Progenitor cell of endocrine pancreas (in vitro differentiated cells): Measurements from ENCODE around the gene ABR. TPM values are rescaled to one million over a fixed set of nuclear protein-coding genes. Genes with fewer than 3 reads are reported as not detected.

Source experiments
- DNase-seq: peaks from one replicate; pipeline ENCODE4 v3.0.0; 2021; ENCODE audit warnings: low spot score; ENCODE audit not compliant: unreplicated experiment
- H3K27ac Mint-ChIP-seq: 2 replicates; pipeline ENCODE4 v1.8.0; 2021; ENCODE audit warnings: mild to moderate bottlenecking, moderate library complexity, mixed read lengths
- H3K27me3 Mint-ChIP-seq: 2 replicates; pipeline ENCODE4 v1.8.0; 2021; ENCODE audit warnings: mixed read lengths
- H3K36me3 Mint-ChIP-seq: 2 replicates; pipeline ENCODE4 v1.8.0; 2022; ENCODE audit warnings: mixed read lengths; ENCODE audit not compliant: insufficient read depth
- H3K4me1 Mint-ChIP-seq: 2 replicates; pipeline ENCODE4 v1.8.0; 2021; ENCODE audit warnings: low read depth, mixed read lengths
- H3K4me3 Mint-ChIP-seq: 2 replicates; pipeline ENCODE4 v1.8.0; 2021; ENCODE audit warnings: low read depth, mild to moderate bottlenecking, moderate library complexity, mixed read lengths
- H3K9me3 Mint-ChIP-seq: 2 replicates; pipeline ENCODE4 v1.8.0; 2021; ENCODE audit warnings: low read depth, mixed read lengths
- total RNA-seq: library from RNA; stranded (reverse); gene quantifications from 2 replicates; pipeline ENCODE4 v1.2.1, GENCODE V29; 2021
- TF ChIP-seq, protein P1 (sequence below): fragments of 200-600 bp; sonication (generic); IDR thresholded peaks from one replicate; pipeline ENCODE4 v1.5.0; 2021; ENCODE audit warnings: antibody characterized with exemption, mild to moderate bottlenecking; ENCODE audit not compliant: unreplicated experiment

ABR gene
- total RNA-seq, 1 donor from 2014 or later, result 61.0 TPM

DNA sequence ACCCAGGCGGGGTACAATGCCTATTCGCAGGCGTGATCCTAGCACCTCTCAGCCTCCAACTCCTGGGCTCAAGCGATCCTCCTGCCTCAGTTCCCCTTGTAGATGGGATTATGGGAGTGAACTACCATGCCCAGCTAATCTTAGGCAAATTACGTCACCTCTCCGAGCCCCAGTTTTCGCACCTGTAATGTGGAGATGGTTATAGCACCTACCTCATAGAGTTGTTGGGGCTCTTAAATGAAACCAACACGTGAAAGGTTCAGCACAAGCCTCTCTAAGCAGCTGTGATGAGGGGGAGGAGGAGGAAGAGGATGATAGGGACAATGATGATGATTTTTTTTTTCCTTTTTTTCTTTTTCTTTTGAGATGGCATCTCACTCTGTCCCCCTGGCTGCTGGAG, 59.9 kb downstream of the ABR start:
- H3K4me1 Mint-ChIP-seq, result peaks cover 7% of the 10 kb centered on the region

DNA sequence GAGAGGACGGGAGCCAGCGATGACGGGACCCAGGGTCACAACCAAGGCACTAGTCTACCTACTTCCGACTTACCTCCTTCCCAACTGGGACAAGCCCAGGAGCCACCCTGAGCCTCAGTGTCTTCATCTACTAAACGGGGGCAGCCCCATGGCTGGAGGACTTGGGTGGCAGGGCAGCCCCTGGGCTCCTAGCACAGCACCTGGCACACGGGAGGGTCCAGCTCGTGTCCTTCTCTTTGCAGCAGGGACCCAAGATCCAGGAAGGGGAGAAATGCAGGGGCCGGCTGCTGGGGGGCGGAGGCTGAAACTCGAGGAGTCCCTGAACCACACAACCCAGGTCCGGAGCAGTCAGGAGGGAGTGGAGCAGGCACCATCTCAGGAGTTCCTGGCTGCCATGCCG, 63.2 kb downstream of the ABR start:
- no peaks in the 10 kb centered on the region for H3K4me1 Mint-ChIP-seq

More for the DNA sequence above, 59.9 kb downstream of the ABR start:
- peaks cover 4% of the 10 kb centered on the region for H3K27me3 Mint-ChIP-seq
- H3K36me3 Mint-ChIP-seq, result peaks cover 1% of the 10 kb centered on the region
- no peak overlapping the region for H3K4me3 Mint-ChIP-seq
- TF ChIP-seq, protein P1, sequence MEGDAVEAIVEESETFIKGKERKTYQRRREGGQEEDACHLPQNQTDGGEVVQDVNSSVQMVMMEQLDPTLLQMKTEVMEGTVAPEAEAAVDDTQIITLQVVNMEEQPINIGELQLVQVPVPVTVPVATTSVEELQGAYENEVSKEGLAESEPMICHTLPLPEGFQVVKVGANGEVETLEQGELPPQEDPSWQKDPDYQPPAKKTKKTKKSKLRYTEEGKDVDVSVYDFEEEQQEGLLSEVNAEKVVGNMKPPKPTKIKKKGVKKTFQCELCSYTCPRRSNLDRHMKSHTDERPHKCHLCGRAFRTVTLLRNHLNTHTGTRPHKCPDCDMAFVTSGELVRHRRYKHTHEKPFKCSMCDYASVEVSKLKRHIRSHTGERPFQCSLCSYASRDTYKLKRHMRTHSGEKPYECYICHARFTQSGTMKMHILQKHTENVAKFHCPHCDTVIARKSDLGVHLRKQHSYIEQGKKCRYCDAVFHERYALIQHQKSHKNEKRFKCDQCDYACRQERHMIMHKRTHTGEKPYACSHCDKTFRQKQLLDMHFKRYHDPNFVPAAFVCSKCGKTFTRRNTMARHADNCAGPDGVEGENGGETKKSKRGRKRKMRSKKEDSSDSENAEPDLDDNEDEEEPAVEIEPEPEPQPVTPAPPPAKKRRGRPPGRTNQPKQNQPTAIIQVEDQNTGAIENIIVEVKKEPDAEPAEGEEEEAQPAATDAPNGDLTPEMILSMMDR, result no peak
- no peak overlapping the region for H3K27ac Mint-ChIP-seq
- no peaks in the 10 kb centered on the region for H3K9me3 Mint-ChIP-seq
- no peak for DNase-seq

DNA sequence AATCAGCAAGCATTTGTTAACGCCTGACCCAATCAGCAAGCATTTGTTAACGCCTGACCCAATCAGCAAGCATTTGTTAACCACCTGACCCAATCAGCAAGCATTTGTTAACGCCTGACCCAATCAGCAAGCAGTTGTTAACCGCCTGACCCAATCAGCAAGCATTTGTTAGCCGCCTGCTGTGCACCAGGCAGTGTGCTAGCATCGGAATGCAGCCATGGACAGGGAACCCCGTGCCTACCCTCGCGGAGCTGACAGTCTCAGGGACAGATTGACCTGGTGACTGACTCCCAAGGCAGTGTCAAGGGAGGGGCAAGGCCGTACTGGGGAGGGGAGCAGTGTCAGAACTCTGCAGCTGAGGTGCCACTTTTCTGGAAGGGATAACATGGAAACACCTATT, 66.9 kb downstream of the ABR start:
- no peak for DNase-seq
- no peak overlapping the region for H3K27ac Mint-ChIP-seq
- H3K36me3 Mint-ChIP-seq, result no peaks in the 10 kb centered on the region
- peaks cover 11% of the 10 kb centered on the region for H3K4me1 Mint-ChIP-seq
- no peaks in the 10 kb centered on the region for H3K9me3 Mint-ChIP-seq
- TF ChIP-seq, protein P1, result no peak
- no peak overlapping the region for H3K4me3 Mint-ChIP-seq
- no peaks in the 10 kb centered on the region for H3K27me3 Mint-ChIP-seq

More for the DNA sequence above, 63.2 kb downstream of the ABR start:
- no peaks in the 10 kb centered on the region for H3K27me3 Mint-ChIP-seq
- DNase-seq, result no peak
- no peak overlapping the region for H3K27ac Mint-ChIP-seq
- TF ChIP-seq, protein P1, result no peak
- H3K9me3 Mint-ChIP-seq, result no peaks in the 10 kb centered on the region
- H3K36me3 Mint-ChIP-seq, result peaks cover 1% of the 10 kb centered on the region
- H3K4me3 Mint-ChIP-seq, result no peak overlapping the region

DNA sequence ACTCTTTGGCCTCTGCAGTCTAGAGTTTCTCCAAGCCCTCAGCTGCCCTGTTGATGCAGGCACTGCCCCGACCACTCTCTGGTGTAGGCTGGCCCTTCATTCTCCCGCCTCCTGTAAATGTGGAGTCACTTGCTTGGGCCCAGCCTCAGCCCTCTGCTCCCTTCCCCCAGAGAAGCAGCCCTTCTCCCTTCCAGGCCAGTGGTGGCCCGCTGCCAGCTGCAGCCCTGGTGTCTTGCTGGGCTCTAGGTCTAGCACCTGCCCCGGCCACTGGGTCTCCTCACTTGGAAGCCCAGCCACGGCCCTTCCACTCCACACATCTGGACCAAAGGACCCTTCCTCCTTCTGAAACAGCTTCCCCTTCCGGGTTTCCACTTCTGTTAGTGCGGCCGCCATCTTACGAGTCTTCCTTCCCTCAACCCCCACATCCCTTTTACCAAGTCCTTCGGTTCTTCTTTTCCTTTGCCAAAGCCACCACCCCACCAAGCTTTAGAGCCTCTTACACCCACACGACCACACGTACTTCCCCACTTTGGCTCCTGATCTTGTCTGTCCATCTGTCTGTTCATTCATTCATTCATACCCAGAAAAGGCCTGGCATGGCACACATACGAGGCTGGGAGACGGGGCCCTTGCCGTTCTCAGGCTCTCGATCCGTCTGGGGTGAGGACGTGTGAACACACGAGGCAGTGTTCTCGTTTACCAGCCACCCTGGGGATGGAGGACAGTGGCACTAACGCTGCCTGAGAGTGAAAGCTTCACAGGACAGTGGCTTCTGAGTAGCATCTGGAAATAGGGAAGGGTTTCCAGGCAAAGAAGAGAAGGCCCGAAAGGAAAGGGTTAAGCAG, 68.0 kb downstream of the ABR start:
- H3K36me3 Mint-ChIP-seq, result no peaks in the 10 kb centered on the region

DNA sequence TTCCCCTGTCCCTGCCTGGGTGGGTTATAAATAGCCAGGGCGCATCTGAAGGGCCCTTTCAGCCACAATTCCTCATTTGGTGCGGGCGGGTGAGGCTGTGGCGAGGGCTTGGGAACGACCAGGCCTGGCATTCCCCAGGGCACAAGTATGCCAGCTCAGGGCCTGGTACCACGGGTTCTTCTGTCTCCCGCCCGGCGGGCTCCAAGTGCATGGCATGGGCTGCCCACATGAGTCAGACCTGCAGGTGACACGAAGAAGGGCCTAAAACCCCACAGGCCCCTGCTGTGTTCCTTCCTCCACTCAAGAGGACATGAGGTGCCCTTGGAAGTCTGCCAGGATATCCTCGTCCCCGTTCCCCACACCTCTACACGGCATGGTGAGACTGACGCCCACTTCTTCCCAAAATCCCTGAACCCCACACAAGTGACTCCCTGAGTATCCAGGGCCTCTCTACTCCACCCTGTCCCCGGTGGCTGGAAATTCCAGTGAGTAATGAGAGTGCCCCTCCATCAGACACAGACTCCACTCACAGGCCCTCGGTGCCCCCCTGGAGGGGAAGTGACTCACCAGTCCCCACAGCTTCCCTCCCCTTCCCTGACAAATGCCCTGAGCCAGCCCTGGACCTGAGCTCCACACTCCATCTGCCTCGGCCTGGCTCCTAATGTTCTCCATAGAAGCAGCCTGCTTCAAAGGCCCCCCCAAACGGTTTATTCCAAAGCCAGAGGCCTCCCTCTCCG, 68.8 kb downstream of the ABR start:
- peak overlapping the region; percentile 42 for H3K4me3 Mint-ChIP-seq
- no peak for DNase-seq
- TF ChIP-seq, protein P1, result no peak
- no peaks in the 10 kb centered on the region for H3K27me3 Mint-ChIP-seq
- H3K27ac Mint-ChIP-seq, result peak overlapping the region; percentile 23
- no peaks in the 10 kb centered on the region for H3K36me3 Mint-ChIP-seq
- no peaks in the 10 kb centered on the region for H3K9me3 Mint-ChIP-seq
- peaks cover 16% of the 10 kb centered on the region for H3K4me1 Mint-ChIP-seq

More for the DNA sequence above, 68.0 kb downstream of the ABR start:
- Mint-ChIP-seq H3K27me3 (no peaks in the 10 kb centered on the region), H3K4me3 (peak overlapping the region; percentile 42), H3K27ac (peak overlapping the region; percentile 23), H3K9me3 (no peaks in the 10 kb centered on the region), H3K4me1 (peaks cover 13% of the 10 kb centered on the region)
- TF ChIP-seq, protein P1, result no peak
- DNase-seq, result no peak
